Transverse colon (tissue), 4 donors: ENCODE measurements around the gene JAKMIP1. TPM values are rescaled to one million over a fixed set of nuclear protein-coding genes. Genes with fewer than 3 reads are reported as not detected.

Source experiments
- DNase-seq: peaks from one replicate; pipeline ENCODE4 v3.0.0-alpha.2; 2019
- H3K27ac ChIP-seq, 4 donors: fragments of 200-600 bp; sonication (generic); 2 replicates each; pipeline ENCODE4 v1.5.1; 2016 to 2018; ENCODE audit warnings: inconsistent platforms in 4 of 4
- H3K27me3 ChIP-seq: fragments of 200-600 bp; sonication (generic); 2 replicates; pipeline ENCODE4 v1.5.1; 2017; ENCODE audit warnings: inconsistent platforms
- H3K36me3 ChIP-seq, 4 donors: fragments of 200-600 bp; sonication (generic); 2 replicates each; pipeline ENCODE4 v1.5.1; 2017 to 2019; ENCODE audit warnings: inconsistent platforms in 4 of 4
- H3K4me1 ChIP-seq, 4 donors: fragments of 200-600 bp; sonication (generic); 2 replicates each; pipeline ENCODE4 v1.5.1; 2017 to 2020; ENCODE audit warnings: inconsistent platforms in 4 of 4
- H3K4me3 ChIP-seq, 4 donors: fragments of 200-600 bp; sonication (generic); 1 replicate in 1 of 4; 2 replicates in 3 of 4; pipeline versions ENCODE4 v1.5.1 to v1.6.1; 2017 to 2019; ENCODE audit warnings: inconsistent platforms in 4 of 4
- H3K9me3 ChIP-seq, 2 donors: fragments of 200-600 bp; sonication (generic); 2 replicates each; pipeline ENCODE4 v1.5.1; 2017 to 2019; ENCODE audit warnings: inconsistent platforms in 2 of 2
- EP300 ChIP-seq: sonication (generic); formaldehyde crosslinking; IDR thresholded peaks from one replicate; pipeline ENCODE4 v1.6.1; 2017; ENCODE audit warnings: antibody characterized with exemption, low read depth
- POLR2A ChIP-seq: fragments of 450-650 bp; IDR thresholded peaks from one replicate; pipeline ENCODE4 v1.6.1; 2016; ENCODE audit warnings: antibody characterized with exemption, mild to moderate bottlenecking, moderate library complexity
- POLR2AphosphoS5 ChIP-seq, 3 donors: sonication (generic); formaldehyde crosslinking; IDR thresholded peaks; one replicate each; pipeline ENCODE4 v1.6.1; 2016; ENCODE audit warnings: antibody characterized with exemption in 3 of 3
- WGBS, 2 donors: methylation state at CpG; one replicate each; pipeline ENCODE4 v1.1.5; 2018; ENCODE audit warnings: low coverage in 1 of 2; 5-methylcytosine and 5-hydroxymethylcytosine counted together
- in situ Hi-C, 4 donors: fragments of 200-750 bp; cut with MboI; loops; one replicate each; pipeline versions ENCODE4 v1.15.0 to v1.15.1; 2017; ENCODE audit warnings: low sequenced_read_pairs in 3 of 4, low pct_ligation_motif_present in 1 of 4, low pct_unique_long_range_greater_than_20kb in 1 of 4
- intact Hi-C: fragments of 100-400 bp; cut with DNase I; formaldehyde crosslinking; loops from one replicate; pipeline ENCODE4 v1.15.1; 2023; ENCODE audit warnings: low total_unique reads
- total RNA-seq, 4 donors: library from RNA; depleted of rRNA; stranded (reverse); fragments of >200 nt; gene quantifications; one replicate each; pipeline ENCODE4 v1.1.0, GENCODE V29; 2016
- TF ChIP-seq, protein P1 (sequence below), 5 experiments: fragments of 200-600 bp in 3 of 5; fragments of 450-650 bp in 2 of 5; sonication (generic) in 3 of 5; IDR thresholded peaks; 1 replicate in 2 of 5; 2 replicates in 3 of 5; pipeline ENCODE4 v1.5.1; 2016 to 2017; ENCODE audit warnings: antibody characterized with exemption in 5 of 5, inconsistent platforms in 3 of 5, mild to moderate bottlenecking in 2 of 5, moderate library complexity in 1 of 5

The JAKMIP1 gene
- total RNA-seq, 4 donors from 2014 or later = 1.2 to 1.7 TPM; not detected in 2

DNA sequence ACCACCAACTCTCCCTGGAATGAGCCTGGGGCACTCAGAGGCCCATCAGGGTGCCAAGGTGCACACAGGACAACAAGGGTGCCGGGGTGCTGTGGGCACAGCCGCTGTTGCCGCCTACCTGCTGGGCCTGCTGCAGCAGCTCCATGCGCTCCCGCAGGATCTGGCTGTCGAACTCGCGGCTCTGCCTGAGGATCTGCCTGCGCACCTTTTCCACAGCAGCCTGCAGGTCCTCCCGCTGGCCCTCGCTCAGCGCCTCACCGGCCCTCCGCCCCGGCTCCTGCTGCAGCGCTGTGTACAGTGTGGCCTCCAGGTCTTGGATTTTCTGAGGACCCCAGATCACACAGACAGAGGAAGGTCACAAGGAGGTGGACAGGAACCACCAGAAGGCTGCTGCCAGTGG is 164.6 kb downstream of the JAKMIP1 start:
- TF ChIP-seq, protein P1, sequence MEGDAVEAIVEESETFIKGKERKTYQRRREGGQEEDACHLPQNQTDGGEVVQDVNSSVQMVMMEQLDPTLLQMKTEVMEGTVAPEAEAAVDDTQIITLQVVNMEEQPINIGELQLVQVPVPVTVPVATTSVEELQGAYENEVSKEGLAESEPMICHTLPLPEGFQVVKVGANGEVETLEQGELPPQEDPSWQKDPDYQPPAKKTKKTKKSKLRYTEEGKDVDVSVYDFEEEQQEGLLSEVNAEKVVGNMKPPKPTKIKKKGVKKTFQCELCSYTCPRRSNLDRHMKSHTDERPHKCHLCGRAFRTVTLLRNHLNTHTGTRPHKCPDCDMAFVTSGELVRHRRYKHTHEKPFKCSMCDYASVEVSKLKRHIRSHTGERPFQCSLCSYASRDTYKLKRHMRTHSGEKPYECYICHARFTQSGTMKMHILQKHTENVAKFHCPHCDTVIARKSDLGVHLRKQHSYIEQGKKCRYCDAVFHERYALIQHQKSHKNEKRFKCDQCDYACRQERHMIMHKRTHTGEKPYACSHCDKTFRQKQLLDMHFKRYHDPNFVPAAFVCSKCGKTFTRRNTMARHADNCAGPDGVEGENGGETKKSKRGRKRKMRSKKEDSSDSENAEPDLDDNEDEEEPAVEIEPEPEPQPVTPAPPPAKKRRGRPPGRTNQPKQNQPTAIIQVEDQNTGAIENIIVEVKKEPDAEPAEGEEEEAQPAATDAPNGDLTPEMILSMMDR (IDR thresholded peaks at IDR 0.05) = no peak
- TF ChIP-seq POLR2AphosphoS5 (IDR thresholded peaks at IDR 0.05) (no peak), POLR2A (no peak), EP300 (no peak)
- Histone ChIP-seq H3K4me3 (no peak overlapping the region), H3K36me3 (no peaks in the 10 kb centered on the region), H3K27ac (no peak overlapping the region), H3K27me3 (no peaks in the 10 kb centered on the region), H3K9me3 (no peaks in the 10 kb centered on the region), H3K4me1 (no peaks in the 10 kb centered on the region)
- in situ Hi-C loops (no loop called here), intact Hi-C loops (no loop called here)
- no peak for DNase-seq
- WGBS, 2 donors = 96% methylated on average over 16 of the region's 16 CpGs; no CpG with 5 or more reads in 1 of the 2 donors

DNA sequence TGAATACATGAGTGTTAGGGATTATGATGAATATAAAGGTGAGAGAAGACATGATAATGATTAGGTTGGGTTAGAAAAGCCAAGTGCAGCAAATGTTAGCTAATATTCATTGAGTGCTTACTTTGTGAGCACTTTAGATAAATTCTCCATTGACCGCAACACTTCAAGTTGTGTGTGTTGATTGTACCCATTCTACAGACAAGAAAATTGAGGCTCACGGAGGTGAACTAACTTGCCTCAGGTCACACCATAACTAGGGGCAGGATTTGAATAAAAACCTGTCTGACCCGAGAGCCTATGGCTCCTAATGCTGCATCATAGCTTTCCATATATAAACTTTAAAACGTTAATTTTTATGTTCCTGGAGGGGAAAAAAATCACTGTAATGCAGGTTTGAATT is 167.0 kb downstream of the JAKMIP1 start:
- TF ChIP-seq, protein P1 (IDR thresholded peaks at IDR 0.05) = no peak
- TF ChIP-seq EP300 (no peak), POLR2A (no peak), POLR2AphosphoS5 (IDR thresholded peaks at IDR 0.05) (no peak)
- DNase-seq = no peak
- Histone ChIP-seq H3K4me1 (no peaks in the 10 kb centered on the region), H3K4me3 (no peak overlapping the region), H3K27me3 (no peaks in the 10 kb centered on the region), H3K9me3 (no peaks in the 10 kb centered on the region), H3K36me3 (no peaks in the 10 kb centered on the region), H3K27ac (no peak overlapping the region)
- in situ Hi-C loops (no loop called here), intact Hi-C loops (no loop called here)
- WGBS, 2 donors = 54 to 80% methylated on average over 4 of the region's 4 CpGs

DNA sequence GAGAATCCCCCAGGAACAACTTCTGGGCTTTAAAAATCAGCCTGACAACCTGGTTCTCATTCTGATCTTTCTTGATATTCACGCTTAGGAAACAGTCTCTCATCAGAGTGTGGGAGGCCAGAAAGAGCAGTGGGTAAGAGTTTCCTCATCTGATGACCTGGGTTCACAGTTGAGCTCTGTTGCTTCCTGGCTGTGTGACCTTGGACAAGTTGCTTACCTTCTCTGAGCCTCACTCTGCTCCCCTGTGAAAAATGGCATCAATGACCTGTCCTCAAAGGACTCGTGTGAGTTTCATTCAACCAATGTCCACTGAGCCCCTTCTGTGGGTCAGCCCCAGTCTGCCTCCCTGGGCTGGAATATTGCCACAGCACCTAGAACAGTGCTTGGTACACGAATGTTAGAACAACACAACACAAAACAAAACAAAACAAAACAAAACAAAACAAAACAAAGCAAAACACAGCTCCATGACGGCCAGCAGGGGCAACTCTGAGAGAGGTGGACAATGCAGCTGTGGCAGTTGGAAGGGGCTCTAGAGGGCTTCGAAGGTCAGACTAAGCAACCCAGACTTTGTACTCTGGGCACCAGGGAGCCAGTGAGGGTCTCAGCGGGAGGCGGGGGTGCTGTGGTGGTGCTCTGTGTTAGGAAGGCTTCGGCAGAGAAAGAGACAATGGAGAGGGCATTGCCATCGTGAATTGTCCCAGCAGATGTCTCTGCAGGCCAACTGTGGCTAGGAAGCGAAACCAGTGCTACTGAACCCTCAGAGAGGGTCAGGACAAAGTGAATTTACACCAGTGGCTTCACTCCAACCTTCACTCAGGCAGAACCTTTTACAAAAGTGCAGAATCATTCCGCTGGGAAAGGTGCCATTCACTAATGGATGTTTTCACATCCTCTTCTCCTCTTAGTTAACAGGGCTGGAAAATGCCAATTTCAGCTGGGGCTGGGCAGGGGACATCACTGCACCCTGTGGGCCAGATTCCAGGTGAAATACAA is 167.8 kb downstream of the JAKMIP1 start:
- no peak for DNase-seq
- no peak overlapping the region for H3K27ac ChIP-seq
- H3K27me3 ChIP-seq = no peaks in the 10 kb centered on the region
- 60 to 63% methylated on average over 1 to 11 of the region's 11 CpGs for WGBS, 2 donors
- in situ Hi-C loops = no loop called here
- H3K4me3 ChIP-seq = no peak overlapping the region
- TF ChIP-seq POLR2A = no peak
- no peak for TF ChIP-seq EP300
- no peak for TF ChIP-seq POLR2AphosphoS5 (IDR thresholded peaks at IDR 0.05)
- TF ChIP-seq, protein P1 (IDR thresholded peaks at IDR 0.05) = no peak
- no peaks in the 10 kb centered on the region for H3K9me3 ChIP-seq
- H3K36me3 ChIP-seq = no peaks in the 10 kb centered on the region
- intact Hi-C loops = no loop called here
- H3K4me1 ChIP-seq = no peaks in the 10 kb centered on the region

DNA sequence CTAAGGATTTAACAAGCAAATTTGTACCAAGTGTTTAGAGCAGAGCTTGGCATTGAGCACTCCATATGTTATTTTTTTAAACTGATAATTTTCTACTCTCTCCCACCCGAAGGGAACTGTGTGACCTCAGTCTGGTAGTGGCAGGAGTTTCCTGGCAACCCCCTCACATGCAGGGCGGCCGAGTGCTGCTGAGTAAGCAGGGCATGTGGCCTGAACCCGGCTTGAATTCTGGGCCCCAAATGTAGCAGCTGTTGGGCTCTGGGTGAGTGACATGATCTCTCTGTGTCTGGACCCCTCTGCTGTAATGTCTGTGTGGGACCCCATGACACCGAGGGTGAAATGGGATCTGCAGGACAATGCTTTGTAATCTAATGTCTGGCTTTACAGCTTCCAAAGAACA is 168.5 kb downstream of the JAKMIP1 start:
- intact Hi-C loops (no loop called here), in situ Hi-C loops (no loop called here)
- Histone ChIP-seq H3K27ac (no peak overlapping the region), H3K4me3 (no peak overlapping the region), H3K36me3 (no peaks in the 10 kb centered on the region), H3K27me3 (no peaks in the 10 kb centered on the region), H3K9me3 (no peaks in the 10 kb centered on the region), H3K4me1 (no peaks in the 10 kb centered on the region)
- 50% methylated on average over 5 of the region's 5 CpGs; no CpG with 5 or more reads in 1 of the 2 donors for WGBS, 2 donors
- DNase-seq = no peak
- no peak for TF ChIP-seq EP300
- TF ChIP-seq, protein P1 (IDR thresholded peaks at IDR 0.05) = no peak
